H9 (cell line): ENCODE measurements around the gene CRY2. TPM values are rescaled to one million over a fixed set of nuclear protein-coding genes. Genes with fewer than 3 reads are reported as not detected.

ENCODE experiments used
- DNase-seq: peaks from one replicate; pipeline ENCODE4 v3.0.0-alpha.2; 2017
- H2AFZ ChIP-seq: one replicate; pipeline ENCODE4 v1.6.1; 2013; ENCODE audit warnings: mild to moderate bottlenecking, low read length, control low read depth, moderate library complexity
- H2AK5ac ChIP-seq: 2 replicates; pipeline ENCODE4 v1.6.1; 2013; ENCODE audit warnings: low read length, control low read depth, mixed read lengths; ENCODE audit not compliant: insufficient read length
- H2BK120ac ChIP-seq: one replicate; pipeline ENCODE4 v1.6.1; 2013; ENCODE audit warnings: low read depth, mild to moderate bottlenecking, low read length, control low read depth, inconsistent platforms; ENCODE audit not compliant: poor library complexity, severe bottlenecking
- H2BK12ac ChIP-seq: 2 replicates; pipeline ENCODE4 v1.6.1; 2013; ENCODE audit warnings: low read length, control low read depth, mixed read lengths, low read depth; ENCODE audit not compliant: insufficient read length
- H2BK15ac ChIP-seq: 2 replicates; pipeline ENCODE4 v1.6.1; 2013; ENCODE audit warnings: low read depth, low read length, control low read depth
- H2BK20ac ChIP-seq: one replicate; pipeline ENCODE4 v1.6.1; 2013; ENCODE audit warnings: low read depth, mild to moderate bottlenecking, low read length, control low read depth, inconsistent platforms; ENCODE audit not compliant: poor library complexity, severe bottlenecking
- H2BK5ac ChIP-seq: 2 replicates; pipeline ENCODE4 v1.6.1; 2013; ENCODE audit warnings: low read length, control low read depth, mixed read lengths; ENCODE audit not compliant: insufficient read length
- H3K14ac ChIP-seq: 2 replicates; pipeline ENCODE4 v1.6.1; 2013; ENCODE audit warnings: low read length, control low read depth; ENCODE audit not compliant: insufficient read depth
- H3K18ac ChIP-seq: 2 replicates; pipeline ENCODE4 v1.6.1; 2013; ENCODE audit warnings: low read depth, mild to moderate bottlenecking, mixed read lengths, low read length, control low read depth; ENCODE audit not compliant: insufficient read length
- H3K23ac ChIP-seq: 2 replicates; pipeline ENCODE4 v1.6.1; 2013; ENCODE audit warnings: low read length, control low read depth, mixed read lengths, low read depth; ENCODE audit not compliant: insufficient read length
- H3K23me2 ChIP-seq: 2 replicates; pipeline ENCODE4 v1.6.1; 2013; ENCODE audit warnings: low read depth, mild to moderate bottlenecking, mixed read lengths, low read length, control low read depth; ENCODE audit not compliant: insufficient read length, poor library complexity, severe bottlenecking
- H3K27ac ChIP-seq: 2 replicates; pipeline ENCODE4 v1.5.1; 2013; ENCODE audit warnings: low read length, control low read depth, mixed read lengths, low read depth; ENCODE audit not compliant: insufficient read length
- H3K27me3 ChIP-seq: 2 replicates; pipeline ENCODE4 v1.6.1; 2013; ENCODE audit warnings: low read length, control low read depth, inconsistent platforms; ENCODE audit not compliant: insufficient read depth
- H3K4ac ChIP-seq: 2 replicates; pipeline ENCODE4 v1.6.1; 2013; ENCODE audit warnings: low read depth, mild to moderate bottlenecking, control low read depth, inconsistent platforms, low read length, moderate library complexity
- H3K4me1 ChIP-seq: 2 replicates; pipeline ENCODE4 v1.6.1; 2013; ENCODE audit warnings: low read length, control low read depth, inconsistent platforms; ENCODE audit not compliant: insufficient read depth
- H3K4me2 ChIP-seq: 2 replicates; pipeline ENCODE4 v1.6.1; 2013; ENCODE audit warnings: low read length, control low read depth, mixed read lengths; ENCODE audit not compliant: insufficient read length, insufficient read depth
- H3K56ac ChIP-seq: 2 replicates; pipeline ENCODE4 v1.6.1; 2013; ENCODE audit warnings: low read depth, mild to moderate bottlenecking, mixed read lengths, low read length, control low read depth; ENCODE audit not compliant: insufficient read length
- H3K79me1 ChIP-seq: 2 replicates; pipeline ENCODE4 v1.6.1; 2013; ENCODE audit warnings: low read depth, mild to moderate bottlenecking, moderate library complexity, low read length, control low read depth, inconsistent platforms; ENCODE audit not compliant: insufficient read depth, poor library complexity, severe bottlenecking
- H3K79me2 ChIP-seq: 2 replicates; pipeline ENCODE4 v1.6.1; 2013; ENCODE audit warnings: low read length, control low read depth, inconsistent platforms; ENCODE audit not compliant: insufficient read depth
- H3K9ac ChIP-seq: 2 replicates; pipeline ENCODE4 v1.6.1; 2013; ENCODE audit warnings: low read length, control low read depth, mixed read lengths; ENCODE audit not compliant: insufficient read length; ENCODE audit errors: extremely low read depth
- H3K9me3 ChIP-seq: one replicate; pipeline ENCODE4 v1.6.1; 2013; ENCODE audit warnings: low read depth, low read length, inconsistent platforms; ENCODE audit not compliant: control insufficient read depth
- H3T11ph ChIP-seq: one replicate; pipeline ENCODE4 v1.6.1; 2013; ENCODE audit warnings: mild to moderate bottlenecking, low read length, control low read depth, inconsistent platforms
- H4K20me1 ChIP-seq: one replicate; pipeline ENCODE4 v1.6.1; 2013; ENCODE audit not compliant: control insufficient read depth, insufficient read length, insufficient read depth
- H4K5ac ChIP-seq: 2 replicates; pipeline ENCODE4 v1.6.1; 2013; ENCODE audit warnings: low read depth, mild to moderate bottlenecking, mixed read lengths, low read length, control low read depth; ENCODE audit not compliant: insufficient read length
- H4K8ac ChIP-seq: replicated peaks from 2 replicates; pipeline ENCODE4 v1.6.1; 2013; ENCODE audit warnings: low read length, control low read depth, mixed read lengths, low read depth; ENCODE audit not compliant: insufficient read length
- H4K91ac ChIP-seq: 2 replicates; pipeline ENCODE4 v1.6.1; 2013; ENCODE audit warnings: low read depth, mild to moderate bottlenecking, moderate library complexity, mixed read lengths, low read length, control low read depth; ENCODE audit not compliant: insufficient read length
- H3K27ac Mint-ChIP-seq, 3 experiments: 2 replicates in 2 of 3; 3 replicates in 1 of 3; pipeline ENCODE4 v1.8.0; 2020 to 2021; ENCODE audit warnings: mixed read lengths in 3 of 3, mild to moderate bottlenecking in 1 of 3, moderate library complexity in 1 of 3
- H3K27me3 Mint-ChIP-seq: 2 replicates; pipeline ENCODE4 v1.8.0; 2021; ENCODE audit warnings: low read depth, mild to moderate bottlenecking, moderate library complexity, mixed read lengths
- H3K36me3 Mint-ChIP-seq, 3 experiments: 2 replicates in 2 of 3; 3 replicates in 1 of 3; pipeline ENCODE4 v1.8.0; 2020 to 2021; ENCODE audit warnings: low read depth in 3 of 3, mixed read lengths in 3 of 3; ENCODE audit not compliant: insufficient read depth in 1 of 3
- H3K4me1 Mint-ChIP-seq, 2 experiments: 2 replicates each; pipeline ENCODE4 v1.8.0; 2020; ENCODE audit warnings: mixed read lengths in 2 of 2
- H3K4me3 Mint-ChIP-seq, 2 experiments: 2 replicates in 1 of 2; 3 replicates in 1 of 2; pipeline ENCODE4 v1.8.0; 2020 to 2021; ENCODE audit warnings: mild to moderate bottlenecking in 2 of 2, mixed read lengths in 2 of 2, moderate library complexity in 1 of 2
- H3K9me3 Mint-ChIP-seq, 2 experiments: 2 replicates in 1 of 2; 3 replicates in 1 of 2; pipeline ENCODE4 v1.8.0; 2020; ENCODE audit warnings: mild to moderate bottlenecking in 2 of 2, mixed read lengths in 2 of 2, moderate library complexity in 1 of 2
- CTCF ChIP-seq: fragments of 200-600 bp; sonication (generic); conservative IDR thresholded peaks from 3 replicates; pipeline ENCODE4 v1.8.0; 2021; ENCODE audit warnings: antibody characterized with exemption, mild to moderate bottlenecking
- WGBS: extraction: QIAGEN DNeasy Blood & Tissue Kit; methylation state at CpG from one replicate; pipeline ENCODE4 v1.1.7; 2013; ENCODE audit warnings: missing lambda C conversion rate, low lambda C conversion rate, mixed read lengths; ENCODE audit not compliant: insufficient read length; ENCODE audit errors: extremely low coverage; 5-methylcytosine and 5-hydroxymethylcytosine counted together
- total RNA-seq: library from RNA; stranded (reverse); gene quantifications from 2 replicates; pipeline ENCODE4 v1.2.1, GENCODE V29; 2021

CRY2 gene
- total RNA-seq, 1 experiment from 2014 or later = 14.4 TPM

GRCh38 chr11:45877845-45878244 lies 30.6 kb downstream of the CRY2 start:
- Histone ChIP-seq H2BK12ac (no peak overlapping the region), H3K4me1 (peaks cover 2% of the 10 kb centered on the region; the same call in 1 of the 2 replicates), H2BK20ac (no peak overlapping the region), H3K23ac (no peak overlapping the region), H3K18ac (no peak overlapping the region), H2AFZ (no peak overlapping the region), H2BK15ac (no peak overlapping the region), H2BK120ac (no peak overlapping the region), H3K27ac (no peak overlapping the region), H4K5ac (no peak overlapping the region), H4K8ac (no peak overlapping the region), H3K4ac (no peak overlapping the region), H3K14ac (no peak overlapping the region), H3K79me2 (no peaks in the 10 kb centered on the region), H3K9me3 (no peaks in the 10 kb centered on the region), H3K56ac (no peak overlapping the region), H3K9ac (no peak overlapping the region), H3K27me3 (no peaks in the 10 kb centered on the region), H3K79me1 (no peaks in the 10 kb centered on the region), H3K23me2 (no peaks in the 10 kb centered on the region), H3K4me2 (no peak overlapping the region), H2AK5ac (no peak overlapping the region), H3T11ph (no peak overlapping the region), H4K20me1 (no peaks in the 10 kb centered on the region), H4K91ac (no peak overlapping the region), H2BK5ac (no peak overlapping the region)
- H3K27ac Mint-ChIP-seq = no peak overlapping the region
- H3K36me3 Mint-ChIP-seq = peaks cover 1 to 20% (median 4%) of the 10 kb centered on the region in 3 experiments; a peak in 4 of 7 replicates
- no peak for DNase-seq
- H3K9me3 Mint-ChIP-seq = no peaks in the 10 kb centered on the region
- no peak for TF ChIP-seq CTCF
- H3K4me1 Mint-ChIP-seq = peaks cover 25% of the 10 kb centered on the region in 2 experiments
- H3K27me3 Mint-ChIP-seq = no peaks in the 10 kb centered on the region
- no peak overlapping the region for H3K4me3 Mint-ChIP-seq
- WGBS = no CpG with 5 or more reads among the region's 3 CpGs
